Trophoblast cell (in vitro differentiated cells and primary cell): ENCODE measurements around the gene SNAP91.

ENCODE experiments used
- DNase-seq, 2 donors: peaks; one replicate each; pipeline ENCODE4 v3.0.0-alpha.2; 2016
- H2AFZ ChIP-seq: 2 replicates; pipeline ENCODE4 v1.6.1; 2013; ENCODE audit warnings: low read length, moderate library complexity, mild to moderate bottlenecking; ENCODE audit not compliant: insufficient read depth, poor library complexity
- H2AK5ac ChIP-seq: 2 replicates; pipeline ENCODE4 v1.6.1; 2013; ENCODE audit warnings: mild to moderate bottlenecking, low read length
- H2BK120ac ChIP-seq: 2 replicates; pipeline ENCODE4 v1.6.1; 2013; ENCODE audit warnings: low read length, mild to moderate bottlenecking, moderate library complexity; ENCODE audit not compliant: insufficient read depth, poor library complexity
- H2BK12ac ChIP-seq: 2 replicates; pipeline ENCODE4 v1.6.1; 2013; ENCODE audit warnings: mild to moderate bottlenecking, low read length, moderate library complexity
- H2BK5ac ChIP-seq: 2 replicates; pipeline ENCODE4 v1.6.1; 2013; ENCODE audit warnings: low read length, low read depth, moderate library complexity, mild to moderate bottlenecking; ENCODE audit not compliant: poor library complexity
- H3K14ac ChIP-seq: 2 replicates; pipeline ENCODE4 v1.6.1; 2013; ENCODE audit warnings: mild to moderate bottlenecking, low read length
- H3K18ac ChIP-seq: 2 replicates; pipeline ENCODE4 v1.6.1; 2013; ENCODE audit warnings: mild to moderate bottlenecking, low read length
- H3K23ac ChIP-seq: 2 replicates; pipeline ENCODE4 v1.6.1; 2013; ENCODE audit warnings: low read length
- H3K27ac ChIP-seq: 2 replicates; pipeline ENCODE4 v1.5.1; 2013; ENCODE audit warnings: low read depth, mild to moderate bottlenecking, inconsistent platforms, low read length, moderate library complexity
- H3K27me3 ChIP-seq: 2 replicates; pipeline ENCODE4 v1.6.1; 2013; ENCODE audit warnings: inconsistent platforms, mild to moderate bottlenecking, low read length, moderate library complexity; ENCODE audit not compliant: insufficient read depth
- H3K36me3 ChIP-seq, 2 experiments: 1 replicate in 1 of 2; 2 replicates in 1 of 2; pipeline ENCODE4 v1.6.1; 2013; ENCODE audit warnings: low read length in 2 of 2, mild to moderate bottlenecking in 2 of 2, moderate library complexity in 1 of 2; ENCODE audit not compliant: insufficient read depth in 2 of 2, control insufficient read depth in 1 of 2
- H3K4ac ChIP-seq: 2 replicates; pipeline ENCODE4 v1.6.1; 2013; ENCODE audit warnings: low read depth, mild to moderate bottlenecking, low read length, moderate library complexity
- H3K4me1 ChIP-seq, 2 experiments: 1 replicate in 1 of 2; 2 replicates in 1 of 2; pipeline ENCODE4 v1.6.1; 2013; ENCODE audit warnings: low read length in 2 of 2, mild to moderate bottlenecking in 2 of 2, moderate library complexity in 1 of 2; ENCODE audit not compliant: insufficient read depth in 2 of 2, control insufficient read depth in 1 of 2
- H3K4me2 ChIP-seq: 2 replicates; pipeline ENCODE4 v1.6.1; 2013; ENCODE audit warnings: inconsistent platforms, mild to moderate bottlenecking, low read length, moderate library complexity
- H3K4me3 ChIP-seq: 2 replicates; pipeline ENCODE4 v1.5.1; 2013; ENCODE audit warnings: mild to moderate bottlenecking, low read depth, low read length, inconsistent platforms
- H3K79me1 ChIP-seq: one replicate; pipeline ENCODE4 v1.6.1; 2013; ENCODE audit warnings: low read length
- H3K79me2 ChIP-seq: 2 replicates; pipeline ENCODE4 v1.6.1; 2013; ENCODE audit warnings: low read length, mild to moderate bottlenecking; ENCODE audit not compliant: control insufficient read depth, insufficient read depth, poor library complexity
- H3K9ac ChIP-seq: 2 replicates; pipeline ENCODE4 v1.6.1; 2013; ENCODE audit warnings: mild to moderate bottlenecking, low read length
- H3K9me3 ChIP-seq: 2 replicates; pipeline ENCODE4 v1.6.1; 2013; ENCODE audit warnings: low read depth, mild to moderate bottlenecking, control low read depth, inconsistent platforms, low read length; ENCODE audit not compliant: insufficient read depth
- H4K12ac ChIP-seq: 2 replicates; pipeline ENCODE4 v1.6.1; 2013; ENCODE audit warnings: low read depth, mild to moderate bottlenecking, low read length, moderate library complexity
- H4K8ac ChIP-seq: 2 replicates; pipeline ENCODE4 v1.6.1; 2013; ENCODE audit warnings: low read depth, mild to moderate bottlenecking, low read length, moderate library complexity
- H4K91ac ChIP-seq: one replicate; pipeline ENCODE4 v1.6.1; 2013; ENCODE audit warnings: low read depth, mild to moderate bottlenecking, low read length, moderate library complexity
- WGBS: extraction: QIAGEN DNeasy Blood & Tissue Kit; methylation state at CpG from one replicate; pipeline ENCODE4 v1.1.7; 2013; ENCODE audit warnings: missing lambda C conversion rate; ENCODE audit not compliant: insufficient read length, insufficient coverage; ENCODE audit errors: extremely low coverage; 5-methylcytosine and 5-hydroxymethylcytosine counted together

SNAP91 gene

GRCh38 chr6:83603551-83603950 is 105.3 kb downstream of the SNAP91 start:
- Histone ChIP-seq H3K36me3 (no peaks in the 10 kb centered on the region), H3K79me1 (no peaks in the 10 kb centered on the region), H3K27me3 (no peaks in the 10 kb centered on the region), H2BK5ac (no peak overlapping the region), H3K4ac (no peak overlapping the region), H4K12ac (no peak overlapping the region), H3K14ac (no peak overlapping the region), H3K4me2 (no peak overlapping the region), H3K79me2 (no peaks in the 10 kb centered on the region), H3K27ac (no peak overlapping the region), H2AK5ac (no peak overlapping the region), H4K91ac (no peak overlapping the region), H2AFZ (no peak overlapping the region), H3K4me1 (no peaks in the 10 kb centered on the region), H3K23ac (no peak overlapping the region), H3K9ac (no peak overlapping the region), H3K9me3 (no peaks in the 10 kb centered on the region), H4K8ac (no peak overlapping the region), H2BK120ac (no peak overlapping the region), H2BK12ac (no peak overlapping the region), H3K18ac (no peak overlapping the region), H3K4me3 (no peak overlapping the region)
- DNase-seq = no peak
- no CpG with 5 or more reads among the region's 2 CpGs for WGBS

- no peak for DNase-seq
- H3K79me1 ChIP-seq = no peaks in the 10 kb centered on the region
- no peak overlapping the region for H3K4ac ChIP-seq
- H3K9me3 ChIP-seq = no peaks in the 10 kb centered on the region
- no peaks in the 10 kb centered on the region for H3K79me2 ChIP-seq
- no peak overlapping the region for H2BK120ac ChIP-seq
- no peak overlapping the region for H2BK12ac ChIP-seq
- no peak overlapping the region for H2BK5ac ChIP-seq
- no peaks in the 10 kb centered on the region for H3K27me3 ChIP-seq
- H3K23ac ChIP-seq = no peak overlapping the region
- H3K18ac ChIP-seq = no peak overlapping the region
- H3K4me1 ChIP-seq = no peaks in the 10 kb centered on the region
- H3K36me3 ChIP-seq = no peaks in the 10 kb centered on the region
- H3K4me2 ChIP-seq = no peak overlapping the region
- no peak overlapping the region for H4K8ac ChIP-seq
- no peak overlapping the region for H3K4me3 ChIP-seq
- no peak overlapping the region for H3K14ac ChIP-seq
- WGBS = no CpG with 5 or more reads among the region's 3 CpGs
- no peak overlapping the region for H4K12ac ChIP-seq
- no peak overlapping the region for H2AK5ac ChIP-seq
- H2AFZ ChIP-seq = no peak overlapping the region
- no peak overlapping the region for H4K91ac ChIP-seq
- no peak overlapping the region for H3K27ac ChIP-seq
- no peak overlapping the region for H3K9ac ChIP-seq
Observed at GRCh38 chr6:83601119-83601518, 107.8 kb downstream of the SNAP91 start.

GRCh38 chr6:83600459-83600858 is 108.4 kb downstream of the SNAP91 start:
- Histone ChIP-seq H3K4ac (no peak overlapping the region), H4K12ac (no peak overlapping the region)
- DNase-seq = no peak

GRCh38 chr6:83597511-83597910 is 111.4 kb downstream of the SNAP91 start:
- Histone ChIP-seq H3K79me2 (no peaks in the 10 kb centered on the region), H2BK5ac (no peak overlapping the region), H3K23ac (no peak overlapping the region), H4K91ac (no peak overlapping the region), H3K79me1 (no peaks in the 10 kb centered on the region), H3K36me3 (no peaks in the 10 kb centered on the region), H3K27ac (no peak overlapping the region), H4K8ac (no peak overlapping the region), H3K4me3 (no peak overlapping the region), H2AFZ (no peak overlapping the region), H2AK5ac (no peak overlapping the region), H3K14ac (no peak overlapping the region), H3K27me3 (no peaks in the 10 kb centered on the region), H2BK120ac (no peak overlapping the region), H3K9me3 (peaks cover 2% of the 10 kb centered on the region), H4K12ac (no peak overlapping the region), H3K9ac (no peak overlapping the region), H2BK12ac (no peak overlapping the region), H3K4me1 (no peaks in the 10 kb centered on the region), H3K4me2 (no peak overlapping the region), H3K4ac (no peak overlapping the region), H3K18ac (no peak overlapping the region)
- DNase-seq = no peak
- WGBS = no CpG with 5 or more reads among the region's 1 CpG

More at GRCh38 chr6:83600459-83600858, 108.4 kb downstream of the SNAP91 start:
- WGBS = no CpG with 5 or more reads among the region's 1 CpG
- Histone ChIP-seq H2BK5ac (no peak overlapping the region), H3K14ac (no peak overlapping the region), H3K4me2 (no peak overlapping the region), H3K36me3 (no peaks in the 10 kb centered on the region), H2AFZ (no peak overlapping the region), H3K79me1 (no peaks in the 10 kb centered on the region), H3K18ac (no peak overlapping the region), H2AK5ac (no peak overlapping the region), H3K27ac (no peak overlapping the region), H3K4me3 (no peak overlapping the region), H2BK120ac (no peak overlapping the region), H3K79me2 (no peaks in the 10 kb centered on the region), H3K9me3 (no peaks in the 10 kb centered on the region), H4K91ac (no peak overlapping the region), H4K8ac (no peak overlapping the region), H3K27me3 (no peaks in the 10 kb centered on the region), H3K9ac (no peak overlapping the region), H2BK12ac (no peak overlapping the region), H3K4me1 (no peaks in the 10 kb centered on the region), H3K23ac (no peak overlapping the region)
